NCI-H82 (cell line): Measurements from ENCODE around the gene NUP98.
A peak's percentile ranks its signal among the peaks of the same experiment; 100 is the strongest.
"Not testable (repeated sequence)": the region's sequence is repeated elsewhere in the genome, so short reads cannot be mapped to it uniquely, and the experiment has no call there.

ENCODE experiments used
- DNase-seq: peaks from one replicate; lab custom pipeline; 2025; lab: John Stamatoyannopoulos, UW

The NUP98 gene

GRCh38 chr11:3826721-3827120 is 29.4 kb upstream of the NUP98 start:
- no peak for DNase-seq

GRCh38 chr11:3825473-3826154 is 28.3 kb upstream of the NUP98 start:
- DNase-seq = no peak

- DNase-seq = peak; percentile 84
Observed at GRCh38 chr11:3824714-3825472, 27.5 kb upstream of the NUP98 start.

- no peak for DNase-seq
Observed at GRCh38 chr11:3823762-3824506, 26.6 kb upstream of the NUP98 start.

GRCh38 chr11:3823303-3823702 is 25.9 kb upstream of the NUP98 start:
- DNase-seq = no peak

- no peak for DNase-seq
Observed at GRCh38 chr11:3822312-3822711, 25.0 kb upstream of the NUP98 start.

GRCh38 chr11:3820971-3821370 is 23.6 kb upstream of the NUP98 start:
- no peak for DNase-seq

- DNase-seq = no peak
Observed at GRCh38 chr11:3817181-3817800, 19.9 kb upstream of the NUP98 start.

- no peak for DNase-seq
Observed at GRCh38 chr11:3816673-3817072, 19.3 kb upstream of the NUP98 start.

GRCh38 chr11:3815845-3816244 is 18.5 kb upstream of the NUP98 start:
- DNase-seq = no peak

- not testable (repeated sequence) for DNase-seq
Observed at GRCh38 chr11:3814832-3815231, 17.5 kb upstream of the NUP98 start.

GRCh38 chr11:3810951-3811350 is 13.6 kb upstream of the NUP98 start:
- no peak for DNase-seq

GRCh38 chr11:3810446-3810845 is 13.1 kb upstream of the NUP98 start:
- DNase-seq = no peak

- no peak for DNase-seq
Observed at GRCh38 chr11:3809624-3809928, 12.2 kb upstream of the NUP98 start.

GRCh38 chr11:3808861-3809623 is 11.7 kb upstream of the NUP98 start:
- peak; percentile 64 for DNase-seq

GRCh38 chr11:3807909-3808860 is 10.8 kb upstream of the NUP98 start, which contains the start of gene PGAP2:
Gene PGAP2 (plus strand): TSS chr11:3808560. CDS start chr11:3811260, 2,700 bp downstream.
- DNase-seq = peak; percentile 83

GRCh38 chr11:3803726-3804495 is 6.6 kb upstream of the NUP98 start:
- DNase-seq = no peak

- no peak for DNase-seq
Observed at GRCh38 chr11:3802011-3802790, 4.8 kb upstream of the NUP98 start.

- no peak for DNase-seq
Observed at GRCh38 chr11:3799873-3800272, 2.5 kb upstream of the NUP98 start.
